Measurements from ENCODE around the gene TRIM62.

- TF ChIP-seq POLR2A (IDR thresholded peaks at IDR 0.05) = no peak
- TF ChIP-seq, protein P1, sequence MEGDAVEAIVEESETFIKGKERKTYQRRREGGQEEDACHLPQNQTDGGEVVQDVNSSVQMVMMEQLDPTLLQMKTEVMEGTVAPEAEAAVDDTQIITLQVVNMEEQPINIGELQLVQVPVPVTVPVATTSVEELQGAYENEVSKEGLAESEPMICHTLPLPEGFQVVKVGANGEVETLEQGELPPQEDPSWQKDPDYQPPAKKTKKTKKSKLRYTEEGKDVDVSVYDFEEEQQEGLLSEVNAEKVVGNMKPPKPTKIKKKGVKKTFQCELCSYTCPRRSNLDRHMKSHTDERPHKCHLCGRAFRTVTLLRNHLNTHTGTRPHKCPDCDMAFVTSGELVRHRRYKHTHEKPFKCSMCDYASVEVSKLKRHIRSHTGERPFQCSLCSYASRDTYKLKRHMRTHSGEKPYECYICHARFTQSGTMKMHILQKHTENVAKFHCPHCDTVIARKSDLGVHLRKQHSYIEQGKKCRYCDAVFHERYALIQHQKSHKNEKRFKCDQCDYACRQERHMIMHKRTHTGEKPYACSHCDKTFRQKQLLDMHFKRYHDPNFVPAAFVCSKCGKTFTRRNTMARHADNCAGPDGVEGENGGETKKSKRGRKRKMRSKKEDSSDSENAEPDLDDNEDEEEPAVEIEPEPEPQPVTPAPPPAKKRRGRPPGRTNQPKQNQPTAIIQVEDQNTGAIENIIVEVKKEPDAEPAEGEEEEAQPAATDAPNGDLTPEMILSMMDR (IDR thresholded peaks at IDR 0.05) = no peak
These were observed 13.7 kb upstream of the TRIM62 start for GRCh38 chr1:33195556-33195955.
